ENCODE measurements around the gene ALAS1.
A peak's percentile ranks its signal among the peaks of the same experiment; 100 is the strongest.
"Not testable (repeated sequence)": the region's sequence is repeated elsewhere in the genome, so short reads cannot be mapped to it uniquely, and the experiment has no call there.

Gene ALAS1

DNA sequence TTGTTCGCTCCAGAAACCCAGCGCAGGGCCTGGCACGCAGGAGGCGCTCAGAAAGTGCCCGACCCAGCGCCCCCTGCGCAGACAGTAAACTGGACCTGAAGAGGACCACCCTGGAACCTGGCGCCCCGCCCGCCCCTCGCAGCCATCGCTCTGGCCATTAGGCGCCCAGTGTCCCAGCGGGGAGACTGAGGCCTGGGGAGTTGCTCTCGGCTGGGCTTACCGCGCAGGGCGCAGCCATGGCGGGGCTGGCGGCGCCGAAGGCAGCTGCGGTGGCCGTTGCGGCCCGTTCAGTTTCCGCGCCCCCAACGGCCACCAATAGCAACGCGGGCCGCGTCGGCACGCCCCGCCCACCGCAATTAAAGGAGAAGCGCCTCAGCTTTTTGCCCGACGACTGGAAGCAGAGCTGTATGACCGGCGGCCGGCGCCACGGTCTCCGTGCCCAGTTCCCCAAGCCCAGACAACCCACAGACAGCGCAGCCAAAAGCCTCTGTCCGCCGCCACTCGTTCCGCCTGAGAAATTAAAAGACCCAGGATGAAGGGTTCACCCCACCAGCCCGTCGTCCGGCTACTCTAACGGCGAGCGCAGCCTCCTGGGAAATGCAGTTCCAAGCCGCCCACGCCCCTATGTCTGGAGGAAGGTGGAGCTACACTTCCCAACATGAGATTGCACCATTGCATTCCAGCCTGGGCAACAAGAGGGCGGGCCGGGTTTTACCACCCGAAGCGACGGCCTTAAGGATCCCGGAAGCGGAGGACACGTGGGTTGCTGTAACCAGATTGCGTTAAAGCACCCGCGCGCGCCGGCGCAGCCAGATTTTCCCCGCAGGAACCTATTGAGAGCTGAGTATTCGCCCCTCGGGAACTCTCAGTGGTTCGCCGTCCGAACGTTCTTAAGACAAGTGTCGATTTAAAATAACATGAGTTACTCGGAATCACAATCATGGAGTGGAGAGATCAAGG is 43.5 kb upstream of the ALAS1 start, which contains the start of gene POC1A:
Gene POC1A, minus strand, starts transcription at position 289 of the 960 bp plus-strand sequence. Its CDS starts 51 bp downstream, at position 238.
- DNase-seq (ENCODE audit: low read depth), result peak; percentile 99
- peak within 1 kb of the TSS; percentile 75 for H3K4me3 ChIP-seq (replicated peaks; ENCODE audit: low read depth, low read length)
- TF ChIP-seq, protein P1, sequence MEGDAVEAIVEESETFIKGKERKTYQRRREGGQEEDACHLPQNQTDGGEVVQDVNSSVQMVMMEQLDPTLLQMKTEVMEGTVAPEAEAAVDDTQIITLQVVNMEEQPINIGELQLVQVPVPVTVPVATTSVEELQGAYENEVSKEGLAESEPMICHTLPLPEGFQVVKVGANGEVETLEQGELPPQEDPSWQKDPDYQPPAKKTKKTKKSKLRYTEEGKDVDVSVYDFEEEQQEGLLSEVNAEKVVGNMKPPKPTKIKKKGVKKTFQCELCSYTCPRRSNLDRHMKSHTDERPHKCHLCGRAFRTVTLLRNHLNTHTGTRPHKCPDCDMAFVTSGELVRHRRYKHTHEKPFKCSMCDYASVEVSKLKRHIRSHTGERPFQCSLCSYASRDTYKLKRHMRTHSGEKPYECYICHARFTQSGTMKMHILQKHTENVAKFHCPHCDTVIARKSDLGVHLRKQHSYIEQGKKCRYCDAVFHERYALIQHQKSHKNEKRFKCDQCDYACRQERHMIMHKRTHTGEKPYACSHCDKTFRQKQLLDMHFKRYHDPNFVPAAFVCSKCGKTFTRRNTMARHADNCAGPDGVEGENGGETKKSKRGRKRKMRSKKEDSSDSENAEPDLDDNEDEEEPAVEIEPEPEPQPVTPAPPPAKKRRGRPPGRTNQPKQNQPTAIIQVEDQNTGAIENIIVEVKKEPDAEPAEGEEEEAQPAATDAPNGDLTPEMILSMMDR (IDR thresholded peaks at IDR 0.05; ENCODE audit: low read length, missing control alignments), result no peak

DNA sequence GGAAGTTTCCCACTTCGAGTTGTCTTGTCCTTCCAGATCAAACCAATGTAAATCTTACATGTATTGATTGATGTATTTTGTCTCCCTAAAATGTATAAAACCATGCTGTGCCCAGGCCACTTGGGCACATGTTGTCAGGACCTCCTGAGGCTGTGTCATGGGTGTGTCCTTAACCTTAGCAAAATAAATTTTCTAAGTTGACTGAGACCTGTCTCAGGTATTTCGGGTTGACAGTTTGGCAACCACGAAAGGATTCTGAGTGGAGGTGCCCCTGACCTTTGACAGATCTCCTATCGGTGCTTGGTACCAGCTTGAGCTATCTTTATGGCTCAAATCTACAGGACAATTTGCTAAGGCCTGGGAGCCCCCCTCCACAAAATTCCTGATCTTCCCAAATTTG is 42.0 kb upstream of the ALAS1 start:
- TF ChIP-seq, protein P1 (IDR thresholded peaks at IDR 0.05; ENCODE audit: low read length, missing control alignments), result no peak

DNA sequence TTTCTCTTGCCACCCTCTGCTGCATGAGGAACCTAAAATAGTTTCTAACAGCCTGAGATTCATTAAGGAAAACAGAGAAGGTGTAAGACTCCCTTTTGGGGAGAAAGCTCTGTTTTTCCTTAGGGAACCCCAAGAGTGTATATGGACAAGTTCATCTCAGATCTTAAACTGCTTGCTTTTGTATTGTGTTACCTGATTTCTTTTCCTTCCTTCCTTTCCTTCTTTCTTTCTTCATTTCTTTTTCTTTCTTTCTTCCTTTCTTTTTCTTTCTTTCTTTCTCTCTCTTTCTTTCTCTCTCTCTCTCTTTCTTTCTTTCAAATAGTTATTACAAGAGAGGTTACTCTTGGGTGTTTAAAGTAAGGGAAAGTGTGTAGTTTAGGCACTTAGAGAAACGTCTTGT is 38.5 kb upstream of the ALAS1 start:
- no peak overlapping the region for H3K4me3 ChIP-seq (replicated peaks; ENCODE audit: low read depth, low read length)
- TF ChIP-seq, protein P1 (IDR thresholded peaks at IDR 0.05; ENCODE audit: low read length, missing control alignments), result no peak
- no peak for DNase-seq (ENCODE audit: low read depth)

More for the DNA sequence above, 42.0 kb upstream of the ALAS1 start:
- no peak overlapping the region for H3K4me3 ChIP-seq (replicated peaks; ENCODE audit: low read depth, low read length)
- DNase-seq (ENCODE audit: low read depth), result no peak

DNA sequence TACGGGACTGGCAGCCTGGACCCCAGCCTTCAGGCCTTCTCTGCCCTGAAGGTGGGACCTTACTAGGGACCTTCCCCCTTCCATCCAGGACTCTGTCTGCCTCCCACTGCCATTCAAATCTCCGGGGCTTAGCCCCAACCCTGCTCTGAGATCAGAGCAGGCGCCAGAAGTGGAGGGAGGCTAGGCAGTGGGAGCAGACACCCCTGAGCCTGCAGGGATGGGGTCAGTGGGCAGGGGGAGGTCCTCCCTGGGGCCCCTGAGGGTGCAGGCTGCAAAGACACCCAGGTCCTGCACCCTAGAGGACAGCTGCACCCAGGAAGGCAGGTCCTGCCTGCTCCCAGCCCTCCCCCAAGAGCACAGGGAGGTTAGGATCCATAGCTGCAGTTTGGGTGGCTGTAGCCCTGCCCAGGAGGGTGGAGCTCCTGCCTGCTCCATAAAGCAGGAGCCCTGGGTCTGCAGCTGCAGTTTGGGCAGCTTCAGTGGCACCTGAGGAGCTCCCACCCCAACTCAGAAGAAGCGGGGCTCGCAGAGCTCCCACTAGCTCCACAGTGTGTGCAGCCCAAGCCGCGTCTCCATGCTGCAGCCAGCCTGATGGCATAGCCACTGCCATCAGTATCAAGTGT is 35.6 kb upstream of the ALAS1 start:
- no peak overlapping the region for H3K4me3 ChIP-seq (replicated peaks; ENCODE audit: low read depth, low read length)
- DNase-seq (ENCODE audit: low read depth), result no peak
- TF ChIP-seq, protein P1 (IDR thresholded peaks at IDR 0.05; ENCODE audit: low read length, missing control alignments), result no peak

DNA sequence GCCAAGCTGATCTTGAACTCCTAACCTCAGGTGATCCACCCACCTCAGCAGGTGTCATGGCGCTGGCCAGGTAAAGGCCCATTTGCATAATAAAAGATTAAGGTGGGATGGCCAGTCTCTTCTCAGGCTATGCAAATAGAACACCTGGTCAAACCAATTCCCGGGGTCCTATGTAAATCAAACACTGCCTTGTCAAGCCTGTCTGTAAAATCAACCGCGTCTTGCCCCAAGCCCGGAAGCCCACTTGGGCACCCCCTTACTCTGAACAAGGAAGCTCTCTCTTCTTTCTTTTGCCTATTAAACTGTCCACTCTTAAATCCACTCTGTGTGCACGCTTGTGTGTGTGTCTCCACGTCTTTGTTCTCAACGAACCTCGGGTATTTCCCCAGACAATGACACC is 30.7 kb upstream of the ALAS1 start:
- no peak for DNase-seq (ENCODE audit: low read depth)
- no peak overlapping the region for H3K4me3 ChIP-seq (replicated peaks; ENCODE audit: low read depth, low read length)
- TF ChIP-seq, protein P1 (IDR thresholded peaks at IDR 0.05; ENCODE audit: low read length, missing control alignments), result no peak

DNA sequence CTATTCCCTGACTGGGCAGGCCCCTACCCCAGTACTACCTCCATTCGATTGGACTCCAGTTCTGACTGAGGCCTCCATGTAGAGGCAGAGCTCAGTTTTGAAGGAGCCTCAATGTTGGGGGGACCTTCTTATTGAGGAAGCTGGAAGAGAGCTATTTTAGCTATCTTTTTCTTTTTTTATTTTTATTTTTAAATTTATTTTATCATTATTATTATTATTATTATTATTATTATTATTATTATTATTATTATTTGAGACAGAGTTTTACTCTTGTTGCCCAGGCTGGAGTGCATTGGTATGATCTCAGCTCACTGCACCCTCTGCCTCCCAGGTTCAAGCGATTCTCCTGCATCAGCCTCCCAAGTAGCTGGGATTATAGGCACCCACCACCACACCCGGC is 27.7 kb upstream of the ALAS1 start:
- not testable (repeated sequence) for DNase-seq (ENCODE audit: low read depth); H3K4me3 ChIP-seq (replicated peaks; ENCODE audit: low read depth, low read length)

DNA sequence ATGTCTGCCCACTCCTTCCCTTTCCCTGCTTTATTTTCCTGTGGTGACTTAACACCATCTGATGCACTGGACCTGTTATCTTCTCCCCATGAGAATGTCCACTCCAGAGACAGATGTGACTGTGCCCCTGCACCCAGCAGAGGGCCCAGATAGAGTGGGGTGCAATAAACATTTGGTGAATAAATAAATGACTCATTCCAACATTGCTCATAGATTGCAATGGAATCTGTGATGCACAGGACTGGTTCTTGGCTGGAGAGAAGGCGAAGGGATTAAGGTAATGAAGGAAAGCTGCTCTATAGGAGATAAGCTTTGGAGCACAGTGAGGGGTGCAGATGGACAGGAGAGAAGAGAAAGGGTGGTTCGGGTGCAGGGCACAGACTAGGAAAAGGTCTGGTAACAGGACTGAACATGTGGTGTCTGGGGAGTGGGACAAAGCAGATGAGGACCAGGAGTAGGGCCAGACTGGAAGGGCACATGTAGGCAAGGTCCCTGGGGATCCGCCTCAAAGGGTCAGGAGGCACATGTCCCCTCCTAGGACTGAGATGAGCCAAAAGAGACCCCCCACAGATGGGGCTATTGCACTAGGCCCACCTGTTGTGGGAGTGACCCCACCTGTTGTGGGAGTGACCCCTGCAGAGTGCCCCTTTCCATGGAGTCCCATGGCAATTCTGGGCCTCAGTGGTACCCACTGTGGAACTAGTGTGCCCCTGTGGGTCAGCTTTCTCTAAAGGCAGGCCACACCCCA is 26.3 kb upstream of the ALAS1 start:
- DNase-seq (ENCODE audit: low read depth), result peak; percentile 38
- TF ChIP-seq, protein P1 (IDR thresholded peaks at IDR 0.05; ENCODE audit: low read length, missing control alignments), result peak; percentile 19
- H3K4me3 ChIP-seq (replicated peaks; ENCODE audit: low read depth, low read length), result no peak overlapping the region
